ENCODE measurements around the gene ADORA1. TPM values are rescaled to one million over a fixed set of nuclear protein-coding genes. Genes with fewer than 3 reads are reported as not detected.

Gene ADORA1
- total and polyA plus RNA-seq, 2 donors, result 0.28 to 0.64 TPM

- WGBS, result 4% methylated on average over 8 of the region's 8 CpGs
- Histone ChIP-seq H3K4me1 (ENCODE audit: control insufficient read depth in 2 of 2, insufficient read depth in 2 of 2, low read length in 2 of 2) (no peaks in the 10 kb centered on the region), H3K27me3 (ENCODE audit: control insufficient read depth in 2 of 2, insufficient read depth in 1 of 2, low read length in 1 of 2) (peaks cover 0 to 40% of the 10 kb centered on the region in 2 donors), H3K4me3 (ENCODE audit: low read length in 2 of 2) (no peak overlapping the region), H3K27ac (ENCODE audit: low read depth in 1 of 2, low read length in 1 of 2) (no peak overlapping the region), H3K36me3 (ENCODE audit: control insufficient read depth in 2 of 2, insufficient read depth in 2 of 2, low read length in 1 of 2) (no peaks in the 10 kb centered on the region), H3K9me3 (ENCODE audit: control insufficient read depth in 2 of 2, insufficient read depth in 1 of 2, low read length in 1 of 2) (no peaks in the 10 kb centered on the region)
- no peak for DNase-seq (ENCODE audit: low read depth in 6 of 9, low spot score in 9 of 9)
Measured at GRCh38 chr1:203135636-203136305, 8.2 kb downstream of the ADORA1 start.

GRCh38 chr1:203136409-203137042, 9.0 kb downstream of the ADORA1 start:
- WGBS, result 98% methylated on average over 1 of the region's 1 CpG
- Histone ChIP-seq H3K4me3 (ENCODE audit: low read length in 2 of 2) (no peak overlapping the region), H3K27me3 (ENCODE audit: control insufficient read depth in 2 of 2, insufficient read depth in 1 of 2, low read length in 1 of 2) (peaks cover 0 to 38% of the 10 kb centered on the region in 2 donors), H3K4me1 (ENCODE audit: control insufficient read depth in 2 of 2, insufficient read depth in 2 of 2, low read length in 2 of 2) (no peaks in the 10 kb centered on the region), H3K27ac (ENCODE audit: low read depth in 1 of 2, low read length in 1 of 2) (no peak overlapping the region), H3K36me3 (ENCODE audit: control insufficient read depth in 2 of 2, insufficient read depth in 2 of 2, low read length in 1 of 2) (no peaks in the 10 kb centered on the region), H3K9me3 (ENCODE audit: control insufficient read depth in 2 of 2, insufficient read depth in 1 of 2, low read length in 1 of 2) (no peaks in the 10 kb centered on the region)
- DNase-seq (ENCODE audit: low read depth in 6 of 9, low spot score in 9 of 9), result no peak

- Histone ChIP-seq H3K9me3 (ENCODE audit: control insufficient read depth in 2 of 2, insufficient read depth in 1 of 2, low read length in 1 of 2) (no peaks in the 10 kb centered on the region), H3K27me3 (ENCODE audit: control insufficient read depth in 2 of 2, insufficient read depth in 1 of 2, low read length in 1 of 2) (peaks cover 0 to 32% of the 10 kb centered on the region in 2 donors)
- 95% methylated on average over 4 of the region's 4 CpGs for WGBS
Measured at GRCh38 chr1:203137324-203137723, 9.8 kb downstream of the ADORA1 start.

GRCh38 chr1:203138066-203138465, 10.5 kb downstream of the ADORA1 start:
- Histone ChIP-seq H3K27me3 (ENCODE audit: control insufficient read depth in 2 of 2, insufficient read depth in 1 of 2, low read length in 1 of 2) (peaks cover 0 to 31% of the 10 kb centered on the region in 2 donors), H3K4me3 (ENCODE audit: low read length in 2 of 2) (no peak overlapping the region), H3K36me3 (ENCODE audit: control insufficient read depth in 2 of 2, insufficient read depth in 2 of 2, low read length in 1 of 2) (no peaks in the 10 kb centered on the region), H3K27ac (ENCODE audit: low read depth in 1 of 2, low read length in 1 of 2) (no peak overlapping the region), H3K4me1 (ENCODE audit: control insufficient read depth in 2 of 2, insufficient read depth in 2 of 2, low read length in 2 of 2) (no peaks in the 10 kb centered on the region), H3K9me3 (ENCODE audit: control insufficient read depth in 2 of 2, insufficient read depth in 1 of 2, low read length in 1 of 2) (no peaks in the 10 kb centered on the region)
- 95% methylated on average over 3 of the region's 3 CpGs for WGBS
- DNase-seq (ENCODE audit: low read depth in 6 of 9, low spot score in 9 of 9), result no peak

More at GRCh38 chr1:203137324-203137723, 9.8 kb downstream of the ADORA1 start:
- H3K4me1 ChIP-seq (ENCODE audit: control insufficient read depth in 2 of 2, insufficient read depth in 2 of 2, low read length in 2 of 2), result no peaks in the 10 kb centered on the region
- H3K4me3 ChIP-seq (ENCODE audit: low read length in 2 of 2), result no peak overlapping the region
- DNase-seq (ENCODE audit: low read depth in 6 of 9, low spot score in 9 of 9), result no peak
- no peaks in the 10 kb centered on the region for H3K36me3 ChIP-seq (ENCODE audit: control insufficient read depth in 2 of 2, insufficient read depth in 2 of 2, low read length in 1 of 2)
- H3K27ac ChIP-seq (ENCODE audit: low read depth in 1 of 2, low read length in 1 of 2), result no peak overlapping the region

GRCh38 chr1:203139976-203140475, 12.5 kb downstream of the ADORA1 start:
- no peaks in the 10 kb centered on the region for H3K36me3 ChIP-seq (ENCODE audit: control insufficient read depth in 2 of 2, insufficient read depth in 2 of 2, low read length in 1 of 2)
- H3K9me3 ChIP-seq (ENCODE audit: control insufficient read depth in 2 of 2, insufficient read depth in 1 of 2, low read length in 1 of 2), result no peaks in the 10 kb centered on the region
- 97% methylated on average over 8 of the region's 8 CpGs for WGBS
- no peak for DNase-seq (ENCODE audit: low read depth in 6 of 9, low spot score in 9 of 9)
- peaks cover 0 to 16% of the 10 kb centered on the region in 2 donors for H3K27me3 ChIP-seq (ENCODE audit: control insufficient read depth in 2 of 2, insufficient read depth in 1 of 2, low read length in 1 of 2)
- H3K4me1 ChIP-seq (ENCODE audit: control insufficient read depth in 2 of 2, insufficient read depth in 2 of 2, low read length in 2 of 2), result no peaks in the 10 kb centered on the region
- H3K4me3 ChIP-seq (ENCODE audit: low read length in 2 of 2), result no peak overlapping the region
- no peak overlapping the region for H3K27ac ChIP-seq (ENCODE audit: low read depth in 1 of 2, low read length in 1 of 2)

- WGBS, result 90% methylated on average over 5 of the region's 5 CpGs
- no peak for DNase-seq (ENCODE audit: low read depth in 6 of 9, low spot score in 9 of 9)
- H3K9me3 ChIP-seq (ENCODE audit: control insufficient read depth in 2 of 2, insufficient read depth in 1 of 2, low read length in 1 of 2), result no peaks in the 10 kb centered on the region
- no peak overlapping the region for H3K27ac ChIP-seq (ENCODE audit: low read depth in 1 of 2, low read length in 1 of 2)
- no peak overlapping the region for H3K4me3 ChIP-seq (ENCODE audit: low read length in 2 of 2)
- peaks cover 0 to 11% of the 10 kb centered on the region in 2 donors for H3K27me3 ChIP-seq (ENCODE audit: control insufficient read depth in 2 of 2, insufficient read depth in 1 of 2, low read length in 1 of 2)
- H3K36me3 ChIP-seq (ENCODE audit: control insufficient read depth in 2 of 2, insufficient read depth in 2 of 2, low read length in 1 of 2), result no peaks in the 10 kb centered on the region
- no peaks in the 10 kb centered on the region for H3K4me1 ChIP-seq (ENCODE audit: control insufficient read depth in 2 of 2, insufficient read depth in 2 of 2, low read length in 2 of 2)
Measured at GRCh38 chr1:203140743-203141520, 13.4 kb downstream of the ADORA1 start.

GRCh38 chr1:203142124-203142523, 14.6 kb downstream of the ADORA1 start:
- WGBS, result 96% methylated on average over 6 of the region's 6 CpGs
- H3K27me3 ChIP-seq (ENCODE audit: control insufficient read depth in 2 of 2, insufficient read depth in 1 of 2, low read length in 1 of 2), result peaks cover 0 to 4% of the 10 kb centered on the region in 2 donors
- H3K36me3 ChIP-seq (ENCODE audit: control insufficient read depth in 2 of 2, insufficient read depth in 2 of 2, low read length in 1 of 2), result no peaks in the 10 kb centered on the region
- no peaks in the 10 kb centered on the region for H3K9me3 ChIP-seq (ENCODE audit: control insufficient read depth in 2 of 2, insufficient read depth in 1 of 2, low read length in 1 of 2)
- H3K4me1 ChIP-seq (ENCODE audit: control insufficient read depth in 2 of 2, insufficient read depth in 2 of 2, low read length in 2 of 2), result no peaks in the 10 kb centered on the region
- DNase-seq (ENCODE audit: low read depth in 6 of 9, low spot score in 9 of 9), result no peak
- H3K4me3 ChIP-seq (ENCODE audit: low read length in 2 of 2), result no peak overlapping the region
- no peak overlapping the region for H3K27ac ChIP-seq (ENCODE audit: low read depth in 1 of 2, low read length in 1 of 2)

GRCh38 chr1:203142684-203143408, 15.3 kb downstream of the ADORA1 start:
- no peaks in the 10 kb centered on the region for H3K9me3 ChIP-seq (ENCODE audit: control insufficient read depth in 2 of 2, insufficient read depth in 1 of 2, low read length in 1 of 2)
- no peaks in the 10 kb centered on the region for H3K4me1 ChIP-seq (ENCODE audit: control insufficient read depth in 2 of 2, insufficient read depth in 2 of 2, low read length in 2 of 2)
- 96% methylated on average over 5 of the region's 5 CpGs for WGBS
- no peak overlapping the region for H3K27ac ChIP-seq (ENCODE audit: low read depth in 1 of 2, low read length in 1 of 2)
- no peak overlapping the region for H3K4me3 ChIP-seq (ENCODE audit: low read length in 2 of 2)
- no peaks in the 10 kb centered on the region for H3K36me3 ChIP-seq (ENCODE audit: control insufficient read depth in 2 of 2, insufficient read depth in 2 of 2, low read length in 1 of 2)
- peaks cover 0 to 4% of the 10 kb centered on the region in 2 donors for H3K27me3 ChIP-seq (ENCODE audit: control insufficient read depth in 2 of 2, insufficient read depth in 1 of 2, low read length in 1 of 2)
- no peak for DNase-seq (ENCODE audit: low read depth in 6 of 9, low spot score in 9 of 9)

Measured in thymus (tissue), 11 donors.